AG04450 (cell line): ENCODE measurements around the gene SENP6. TPM values are rescaled to one million over a fixed set of nuclear protein-coding genes. Genes with fewer than 3 reads are reported as not detected.
"Not testable (repeated sequence)": the region's sequence is repeated elsewhere in the genome, so short reads cannot be mapped to it uniquely, and the experiment has no call there.

Experiments
- CTCF ChIA-PET: fragments of 300-600, 350-600 bp; formaldehyde crosslinking; extraction: SDS; loops from one replicate; lab custom pipeline; 2022; ENCODE audit warnings: antibody characterized with exemption, inconsistent platforms; lab: Charles Lee
- POLR2A ChIA-PET: fragments of 350-600 bp; formaldehyde crosslinking; extraction: SDS; loops from one replicate; lab custom pipeline; 2021; ENCODE audit warnings: antibody characterized with exemption, inconsistent platforms; lab: Yijun Ruan, JAX
- DNase-seq: peaks from one replicate; pipeline ENCODE4 v3.0.0-alpha.2; 2011; ENCODE audit warnings: low read depth, low spot score
- H3K27ac ChIP-seq: one replicate; pipeline ENCODE4 v1.5.1; 2012; ENCODE audit warnings: low read depth, low read length, control low read depth
- H3K27me3 ChIP-seq: one replicate; pipeline ENCODE4 v1.6.0; 2012; ENCODE audit warnings: low read length; ENCODE audit not compliant: control insufficient read depth, insufficient read depth
- H3K4me3 ChIP-seq: 2 replicates; pipeline ENCODE4 v1.5.1; 2011; ENCODE audit warnings: mild to moderate bottlenecking, low read depth, low read length, control low read depth
- H3K9me3 ChIP-seq: 2 replicates; pipeline ENCODE4 v1.5.1; 2012; ENCODE audit warnings: low read length; ENCODE audit not compliant: control insufficient read depth, insufficient read depth
- CTCF ChIP-seq: IDR thresholded peaks from 2 replicates; pipeline ENCODE4 v1.5.1; 2011; ENCODE audit warnings: low read depth, low read length, control low read depth, inconsistent platforms
- polyA plus RNA-seq: library from polyadenylated mRNA; depleted of rRNA; stranded (reverse); fragments of >200 nt; gene quantifications from 2 replicates; pipeline ENCODE4 v1.2.3, GENCODE V29; 2011

Gene SENP6
- polyA plus RNA-seq, 1 experiment, result 55.8 TPM

GRCh38 chr6:75579951-75580350 lies 21.7 kb upstream of the SENP6 start:
- ChIA-PET POLR2A (no interaction called here), CTCF (no interaction called here)
- no peak overlapping the region for H3K4me3 ChIP-seq
- no peak overlapping the region for H3K27ac ChIP-seq
- DNase-seq, result no peak
- no peak for TF ChIP-seq CTCF
- no peaks in the 10 kb centered on the region for H3K9me3 ChIP-seq
- H3K27me3 ChIP-seq, result no peaks in the 10 kb centered on the region

DNA sequence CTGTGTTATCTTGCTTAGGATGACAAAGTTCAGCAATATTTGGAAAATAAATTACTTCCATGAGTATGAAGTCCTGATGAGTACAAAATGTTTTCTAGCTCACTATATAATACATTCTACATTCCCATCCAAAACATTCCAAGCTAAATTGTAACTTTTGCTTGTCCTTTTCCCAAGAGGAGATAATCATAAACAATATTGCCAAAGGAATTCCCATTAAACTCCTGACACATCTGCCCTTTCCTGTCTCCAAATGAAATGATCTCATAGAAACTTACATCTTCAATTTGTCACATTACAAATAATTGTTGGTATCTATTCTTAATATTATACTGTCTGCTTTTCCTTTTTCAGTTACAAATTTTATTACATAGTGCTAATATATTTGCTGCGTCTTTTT lies 20.4 kb upstream of the SENP6 start:
- no peak for TF ChIP-seq CTCF
- Histone ChIP-seq H3K4me3 (no peak overlapping the region), H3K9me3 (no peaks in the 10 kb centered on the region), H3K27me3 (no peaks in the 10 kb centered on the region), H3K27ac (no peak overlapping the region)
- POLR2A ChIA-PET, result interaction anchor here (0.6 kb wide), 1 partner anchor 18 kb away, joined by 3 read pairs; no protein-coding TSS in a partner anchor
- CTCF ChIA-PET, result no interaction called here
- DNase-seq, result no peak

DNA sequence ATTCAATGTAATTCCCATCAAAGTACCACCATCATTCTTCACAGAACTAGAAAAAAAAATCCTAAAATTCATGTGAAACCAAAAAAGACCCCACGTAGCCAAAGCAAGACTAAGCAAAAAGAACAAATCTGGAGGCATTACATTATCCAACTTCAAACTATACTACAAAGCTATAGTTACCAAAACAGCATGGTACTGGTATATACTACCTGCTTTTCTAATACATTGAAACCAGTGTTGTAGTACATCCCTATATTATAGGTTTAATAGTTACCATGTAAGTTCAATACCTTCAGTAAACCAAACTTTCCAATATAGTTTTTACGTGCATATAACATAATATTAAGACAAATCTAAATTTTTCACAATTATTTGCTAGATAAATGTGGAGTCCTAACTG lies 17.1 kb upstream of the SENP6 start:
- CTCF ChIA-PET, result interaction anchor here (1.1 kb wide), 1 partner anchor 10 kb away, joined by 3 read pairs; no protein-coding TSS in a partner anchor
- POLR2A ChIA-PET, H3K27ac ChIP-seq, H3K27me3 ChIP-seq, H3K4me3 ChIP-seq, H3K9me3 ChIP-seq, DNase-seq: not testable (repeated sequence)

- TF ChIP-seq CTCF, result no peak
- Histone ChIP-seq H3K27me3 (no peaks in the 10 kb centered on the region), H3K4me3 (no peak overlapping the region), H3K27ac (no peak overlapping the region), H3K9me3 (no peaks in the 10 kb centered on the region)
- CTCF ChIA-PET, result no interaction called here
- DNase-seq, result no peak
- POLR2A ChIA-PET, result no interaction called here
These were observed 12.7 kb upstream of the SENP6 start for GRCh38 chr6:75588948-75589347.

GRCh38 chr6:75590370-75590769 lies 11.3 kb upstream of the SENP6 start:
- H3K27ac ChIP-seq, result no peak overlapping the region
- TF ChIP-seq CTCF, result no peak
- no peaks in the 10 kb centered on the region for H3K9me3 ChIP-seq
- no peaks in the 10 kb centered on the region for H3K27me3 ChIP-seq
- CTCF ChIA-PET, result no interaction called here
- DNase-seq, result no peak
- H3K4me3 ChIP-seq, result no peak overlapping the region
- POLR2A ChIA-PET, result no interaction called here

- H3K27me3 ChIP-seq, H3K9me3 ChIP-seq, POLR2A ChIA-PET, H3K4me3 ChIP-seq, DNase-seq, H3K27ac ChIP-seq: not testable (repeated sequence)
- CTCF ChIA-PET, result interaction anchor here (1.0 kb wide), 1 partner anchor 50 kb away, joined by 3 read pairs; no protein-coding TSS in a partner anchor
These were observed 5.3 kb upstream of the SENP6 start for GRCh38 chr6:75596380-75596779.
